ENCODE data around the gene PTBP2. TPM values are rescaled to one million over a fixed set of nuclear protein-coding genes. Genes with fewer than 3 reads are reported as not detected.

Gene PTBP2
- total RNA-seq (2014; rRNA removed; shearing (Covaris generic)) (9.2 and 9.6 TPM in 2 replicates), polyA plus RNA-seq (2016; fragmentation: Nextera tagmentation; extraction: Ambion mirVana) (5.2 and 8.3 TPM in 2 replicates)

GRCh38 chr1:96721416-96722160 lies at the start of gene PTBP2:
TSS of gene PTBP2 (plus strand) at chr1:96721784. CDS start at chr1:96721865, 81 bp downstream.
- in situ Hi-C loops (cut with MboI): no loop called here
- no peaks in the 10 kb centered on the region for H3K9me3 ChIP-seq (ENCODE audit: low read depth)
- H3K4me2 ChIP-seq (ENCODE audit: unreplicated experiment): peak within 1 kb of the TSS; percentile 96
- peak; percentile 94 for DNase-seq
- peak within 1 kb of the TSS; percentile 98 for H2AFZ ChIP-seq
- no peaks in the 10 kb centered on the region for H3K9me2 ChIP-seq (ENCODE audit: insufficient read depth)
- no peak for TF ChIP-seq EZH2 (IDR thresholded peaks at IDR 0.05; ENCODE audit: insufficient read depth, poor library complexity, severe bottlenecking)
- TF ChIP-seq EZH2phosphoT487 (IDR thresholded peaks at IDR 0.05; ENCODE audit: insufficient read depth, low read depth): no peak
- H3K27ac ChIP-seq: peak within 1 kb of the TSS; percentile 92
- peaks cover 8% of the 10 kb centered on the region for H3K36me3 ChIP-seq (ENCODE audit: low read depth)
- H3K9ac ChIP-seq: peak within 1 kb of the TSS; percentile 97
- WGBS, 2 experiments (ENCODE audit: low coverage in 1 of 2, low lambda C conversion rate in 2 of 2, missing lambda C conversion rate in 2 of 2): 1 to 2% methylated on average over 59 to 72 of the region's 75 CpGs
- H3K4me3 ChIP-seq: peak within 1 kb of the TSS; percentile 85
- no peaks in the 10 kb centered on the region for H4K20me1 ChIP-seq (ENCODE audit: insufficient read depth)
- no peaks in the 10 kb centered on the region for H3K27me3 ChIP-seq (replicated peaks; ENCODE audit: insufficient read depth)
- no peaks in the 10 kb centered on the region for H3F3A ChIP-seq (ENCODE audit: insufficient read depth)
- peaks cover 47% of the 10 kb centered on the region for H3K79me2 ChIP-seq (ENCODE audit: insufficient read depth)
- H3K4me1 ChIP-seq (ENCODE audit: insufficient read depth): peaks cover 18% of the 10 kb centered on the region

GRCh38 chr1:96674915-96675314 lies 46.7 kb upstream of the PTBP2 start:
- TF ChIP-seq EZH2 (IDR thresholded peaks at IDR 0.05; ENCODE audit: insufficient read depth, poor library complexity, severe bottlenecking): no peak
- no peak for TF ChIP-seq EZH2phosphoT487 (IDR thresholded peaks at IDR 0.05; ENCODE audit: insufficient read depth, low read depth)
- no peaks in the 10 kb centered on the region for H3K4me1 ChIP-seq (ENCODE audit: insufficient read depth)
- H3K9me2 ChIP-seq (ENCODE audit: insufficient read depth): no peaks in the 10 kb centered on the region
- H3K27me3 ChIP-seq (replicated peaks; ENCODE audit: insufficient read depth): no peaks in the 10 kb centered on the region
- no peak overlapping the region for H2AFZ ChIP-seq
- WGBS, 2 experiments (ENCODE audit: low coverage in 1 of 2, low lambda C conversion rate in 2 of 2, missing lambda C conversion rate in 2 of 2): 0 to 6% methylated on average over 1 of the region's 1 CpG
- H3K9me3 ChIP-seq (ENCODE audit: low read depth): no peaks in the 10 kb centered on the region
- no peaks in the 10 kb centered on the region for H3F3A ChIP-seq (ENCODE audit: insufficient read depth)
- DNase-seq: no peak
- no peaks in the 10 kb centered on the region for H3K79me2 ChIP-seq (ENCODE audit: insufficient read depth)
- in situ Hi-C loops (cut with MboI): no loop called here
- no peaks in the 10 kb centered on the region for H4K20me1 ChIP-seq (ENCODE audit: insufficient read depth)
- H3K9ac ChIP-seq: no peak overlapping the region
- H3K36me3 ChIP-seq (ENCODE audit: low read depth): no peaks in the 10 kb centered on the region
- H3K4me3 ChIP-seq: no peak overlapping the region
- no peak overlapping the region for H3K27ac ChIP-seq
- H3K4me2 ChIP-seq (ENCODE audit: unreplicated experiment): no peak overlapping the region

GRCh38 chr1:96682056-96682455 lies 39.5 kb upstream of the PTBP2 start:
- DNase-seq: no peak
- Histone ChIP-seq H3K4me1 (ENCODE audit: insufficient read depth) (no peaks in the 10 kb centered on the region), H3K4me3 (no peak overlapping the region), H2AFZ (no peak overlapping the region), H3K9me3 (ENCODE audit: low read depth) (no peaks in the 10 kb centered on the region), H3K36me3 (ENCODE audit: low read depth) (no peaks in the 10 kb centered on the region), H3F3A (ENCODE audit: insufficient read depth) (no peaks in the 10 kb centered on the region), H3K27ac (no peak overlapping the region), H3K9ac (no peak overlapping the region), H3K9me2 (ENCODE audit: insufficient read depth) (no peaks in the 10 kb centered on the region), H3K79me2 (ENCODE audit: insufficient read depth) (no peaks in the 10 kb centered on the region), H3K4me2 (ENCODE audit: unreplicated experiment) (no peak overlapping the region), H4K20me1 (ENCODE audit: insufficient read depth) (no peaks in the 10 kb centered on the region), H3K27me3 (replicated peaks; ENCODE audit: insufficient read depth) (no peaks in the 10 kb centered on the region)
- TF ChIP-seq EZH2phosphoT487 (IDR thresholded peaks at IDR 0.05; ENCODE audit: insufficient read depth, low read depth) (no peak), EZH2 (IDR thresholded peaks at IDR 0.05; ENCODE audit: insufficient read depth, poor library complexity, severe bottlenecking) (no peak)
- in situ Hi-C loops (cut with MboI): no loop called here
- 79 to 80% methylated on average over 6 of the region's 6 CpGs for WGBS, 2 experiments (ENCODE audit: low coverage in 1 of 2, low lambda C conversion rate in 2 of 2, missing lambda C conversion rate in 2 of 2)

GRCh38 chr1:96683931-96684330 lies 37.7 kb upstream of the PTBP2 start:
- Histone ChIP-seq H3K9ac (no peak overlapping the region), H3K9me2 (ENCODE audit: insufficient read depth) (no peaks in the 10 kb centered on the region), H3F3A (ENCODE audit: insufficient read depth) (no peaks in the 10 kb centered on the region), H3K36me3 (ENCODE audit: low read depth) (no peaks in the 10 kb centered on the region), H2AFZ (no peak overlapping the region), H3K79me2 (ENCODE audit: insufficient read depth) (no peaks in the 10 kb centered on the region), H3K27ac (no peak overlapping the region), H3K4me1 (ENCODE audit: insufficient read depth) (no peaks in the 10 kb centered on the region), H4K20me1 (ENCODE audit: insufficient read depth) (no peaks in the 10 kb centered on the region), H3K4me2 (ENCODE audit: unreplicated experiment) (no peak overlapping the region), H3K9me3 (ENCODE audit: low read depth) (no peaks in the 10 kb centered on the region), H3K4me3 (no peak overlapping the region), H3K27me3 (replicated peaks; ENCODE audit: insufficient read depth) (no peaks in the 10 kb centered on the region)
- in situ Hi-C loops (cut with MboI): no loop called here
- no peak for TF ChIP-seq EZH2 (IDR thresholded peaks at IDR 0.05; ENCODE audit: insufficient read depth, poor library complexity, severe bottlenecking)
- no peak for TF ChIP-seq EZH2phosphoT487 (IDR thresholded peaks at IDR 0.05; ENCODE audit: insufficient read depth, low read depth)
- no peak for DNase-seq
- WGBS, 2 experiments (ENCODE audit: low coverage in 1 of 2, low lambda C conversion rate in 2 of 2, missing lambda C conversion rate in 2 of 2): 73% methylated on average over 2 of the region's 2 CpGs

Measured in GM23248 (cell line).